GM12891 (cell line): Measurements from ENCODE around the gene CES2.

Source experiments
- PAX5 ChIP-seq: IDR thresholded peaks from 2 replicates; pipeline ENCODE4 v1.6.1; 2011; ENCODE audit warnings: low read length, moderate library complexity, mild to moderate bottlenecking; ENCODE audit not compliant: insufficient read depth, severe bottlenecking
- POLR2A ChIP-seq: IDR thresholded peaks from 2 replicates; pipeline ENCODE4 v1.6.1; 2011; ENCODE audit warnings: low read depth, low read length, control low read depth
- POLR2AphosphoS5 ChIP-seq: IDR thresholded peaks from 2 replicates; pipeline ENCODE4 v1.6.1; 2011; ENCODE audit warnings: low read depth, low read length, control low read depth
- POU2F2 ChIP-seq: IDR thresholded peaks from 2 replicates; pipeline ENCODE4 v1.6.1; 2011; ENCODE audit warnings: low read depth, mild to moderate bottlenecking, control low read depth, low read length, moderate library complexity
- SPI1 ChIP-seq: IDR thresholded peaks from 2 replicates; pipeline ENCODE4 v1.6.1; 2011; ENCODE audit warnings: low read depth, low read length, control low read depth
- TAF1 ChIP-seq: IDR thresholded peaks from 2 replicates; pipeline ENCODE4 v1.6.1; 2011; ENCODE audit warnings: low read depth, low read length, control low read depth

- TF ChIP-seq POLR2A, result no peak
- TF ChIP-seq POLR2AphosphoS5, result no peak
- no peak for TF ChIP-seq SPI1
- no peak for TF ChIP-seq TAF1
- TF ChIP-seq PAX5, result no peak
- no peak for TF ChIP-seq POU2F2
These were observed 10.6 kb downstream of the CES2 start for GRCh38 chr16:66945939-66946338.
